Measurements from ENCODE around the gene HEATR5B.

GRCh38 chr2:37083873-37084794 lies at the start of gene HEATR5B, which contains the start of gene GPATCH11:
- TF ChIP-seq CTCF (IDR thresholded peaks at IDR 0.05; ENCODE audit: control extremely low read depth in 1 of 3, insufficient read depth in 1 of 3, low read depth in 1 of 3, low read length in 3 of 3) (no peak), POLR2A (IDR thresholded peaks at IDR 0.05; ENCODE audit: control extremely low read depth in 1 of 2, low read depth in 2 of 2, low read length in 2 of 2) (peak in 1 of 2 experiments; percentile 27; a peak in 1 of 3 replicates)

Data from H1 (cell line).